HCT116 (cell line): ENCODE results near the gene FLACC1. TPM values are rescaled to one million over a fixed set of nuclear protein-coding genes. Genes with fewer than 3 reads are reported as not detected.

Experiments used
- CBX3 ChIP-seq: IDR thresholded peaks from 2 replicates; pipeline ENCODE4 v1.6.1; 2012; ENCODE audit warnings: low read depth
- CEBPB ChIP-seq: IDR thresholded peaks from 2 replicates; pipeline ENCODE4 v1.6.1; 2012; ENCODE audit warnings: low read depth
- EGR1 ChIP-seq: IDR thresholded peaks from 2 replicates; pipeline ENCODE4 v1.6.1; 2012; ENCODE audit warnings: low read depth
- EZH2 ChIP-seq: fragments of 200-600 bp; sonication (generic); IDR thresholded peaks from 2 replicates; pipeline ENCODE4 v1.6.1; 2017; ENCODE audit warnings: antibody characterized with exemption, mixed run types
- EZH2phosphoT487 ChIP-seq: fragments of 200-600 bp; IDR thresholded peaks from 2 replicates; pipeline ENCODE4 v1.6.1; 2018; ENCODE audit warnings: antibody characterized with exemption, borderline replicate concordance
- FOSL1 ChIP-seq: IDR thresholded peaks from 2 replicates; pipeline ENCODE4 v1.6.1; 2012; ENCODE audit warnings: low read depth
- POLR2AphosphoS5 ChIP-seq: IDR thresholded peaks from 2 replicates; pipeline ENCODE4 v1.6.1; 2011; ENCODE audit warnings: mild to moderate bottlenecking, low read depth, low read length, moderate library complexity
- SP1 ChIP-seq: IDR thresholded peaks from 2 replicates; pipeline ENCODE4 v1.6.1; 2012; ENCODE audit warnings: low read depth
- YY1 ChIP-seq: IDR thresholded peaks from 2 replicates; pipeline ENCODE4 v1.6.1; 2011; ENCODE audit warnings: low read length, low read depth, moderate library complexity, mild to moderate bottlenecking; ENCODE audit not compliant: insufficient replicate concordance; ENCODE audit errors: extremely low read depth
- ZFX ChIP-seq: fragments of 450-650 bp; IDR thresholded peaks from 2 replicates; pipeline ENCODE4 v1.6.1; 2017
- ZNF274 ChIP-seq: fragments of 200-500 bp; sonication (Bioruptor generic); IDR thresholded peaks from 2 replicates; pipeline ENCODE4 v1.6.1; 2014; ENCODE audit warnings: mild to moderate bottlenecking, low read depth, low read length, inconsistent platforms
- total RNA-seq: library from RNA; stranded (reverse); gene quantifications from one replicate; pipeline ENCODE4 v1.2.1, GENCODE V29; 2021; ENCODE audit not compliant: unreplicated experiment
- TF ChIP-seq, protein P1 (sequence below): IDR thresholded peaks from 2 replicates; pipeline ENCODE4 v1.6.1; 2011; ENCODE audit warnings: mild to moderate bottlenecking, low read length, moderate library complexity; ENCODE audit not compliant: insufficient replicate concordance; ENCODE audit errors: extremely low read depth
- TF ChIP-seq, protein P2 (sequence below): IDR thresholded peaks from 2 replicates; pipeline ENCODE4 v1.6.1; 2012
- TF ChIP-seq, protein P3 (sequence below): IDR thresholded peaks from 2 replicates; pipeline ENCODE4 v1.6.1; 2012

The FLACC1 gene
- total RNA-seq, 1 experiment from 2014 or later = 0.74 TPM

DNA sequence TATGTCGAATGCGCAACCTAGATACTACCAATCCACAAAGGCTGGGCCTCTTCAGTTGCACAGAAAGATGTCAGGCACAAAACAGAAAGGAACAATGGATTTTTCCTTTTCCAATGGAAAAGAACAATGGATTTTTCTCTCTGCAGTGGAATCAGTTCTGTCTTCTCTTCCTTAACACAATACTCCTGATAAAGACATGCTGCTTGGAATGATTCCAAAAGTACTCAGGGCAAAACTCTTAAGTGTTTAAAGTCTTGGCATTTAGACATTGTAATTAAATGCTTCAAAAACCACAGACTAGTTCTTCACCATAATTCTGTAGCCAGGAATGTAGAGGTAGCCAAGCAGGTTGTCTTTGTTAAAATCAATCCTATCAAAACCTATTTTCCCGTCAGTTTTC is 46.7 kb upstream of the FLACC1 start (continued):
- TF ChIP-seq, protein P1, sequence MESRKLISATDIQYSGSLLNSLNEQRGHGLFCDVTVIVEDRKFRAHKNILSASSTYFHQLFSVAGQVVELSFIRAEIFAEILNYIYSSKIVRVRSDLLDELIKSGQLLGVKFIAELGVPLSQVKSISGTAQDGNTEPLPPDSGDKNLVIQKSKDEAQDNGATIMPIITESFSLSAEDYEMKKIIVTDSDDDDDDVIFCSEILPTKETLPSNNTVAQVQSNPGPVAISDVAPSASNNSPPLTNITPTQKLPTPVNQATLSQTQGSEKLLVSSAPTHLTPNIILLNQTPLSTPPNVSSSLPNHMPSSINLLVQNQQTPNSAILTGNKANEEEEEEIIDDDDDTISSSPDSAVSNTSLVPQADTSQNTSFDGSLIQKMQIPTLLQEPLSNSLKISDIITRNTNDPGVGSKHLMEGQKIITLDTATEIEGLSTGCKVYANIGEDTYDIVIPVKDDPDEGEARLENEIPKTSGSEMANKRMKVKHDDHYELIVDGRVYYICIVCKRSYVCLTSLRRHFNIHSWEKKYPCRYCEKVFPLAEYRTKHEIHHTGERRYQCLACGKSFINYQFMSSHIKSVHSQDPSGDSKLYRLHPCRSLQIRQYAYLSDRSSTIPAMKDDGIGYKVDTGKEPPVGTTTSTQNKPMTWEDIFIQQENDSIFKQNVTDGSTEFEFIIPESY = no peak
- TF ChIP-seq SP1 (no peak), CBX3 (no peak), FOSL1 (no peak), EZH2 (no peak), CEBPB (no peak), EGR1 (no peak), ZFX (no peak), POLR2AphosphoS5 (no peak), YY1 (no peak), EZH2phosphoT487 (no peak), ZNF274 (no peak)
- TF ChIP-seq, protein P2, sequence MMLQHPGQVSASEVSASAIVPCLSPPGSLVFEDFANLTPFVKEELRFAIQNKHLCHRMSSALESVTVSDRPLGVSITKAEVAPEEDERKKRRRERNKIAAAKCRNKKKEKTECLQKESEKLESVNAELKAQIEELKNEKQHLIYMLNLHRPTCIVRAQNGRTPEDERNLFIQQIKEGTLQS = no peak
- TF ChIP-seq, protein P3, sequence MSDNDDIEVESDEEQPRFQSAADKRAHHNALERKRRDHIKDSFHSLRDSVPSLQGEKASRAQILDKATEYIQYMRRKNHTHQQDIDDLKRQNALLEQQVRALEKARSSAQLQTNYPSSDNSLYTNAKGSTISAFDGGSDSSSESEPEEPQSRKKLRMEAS = no peak
